Prostate gland (tissue), 2 donors: ENCODE data around the gene RC3H2. TPM values are rescaled to one million over a fixed set of nuclear protein-coding genes. Genes with fewer than 3 reads are reported as not detected.
A peak's percentile ranks its signal among the peaks of the same experiment; 100 is the strongest.
"Not testable (repeated sequence)": the region's sequence is repeated elsewhere in the genome, so short reads cannot be mapped to it uniquely, and the experiment has no call there.

Source experiments
- DNase-seq: peaks from one replicate; pipeline ENCODE4 v3.0.0-alpha.2; 2019; ENCODE audit warnings: low spot score
- H3K27ac ChIP-seq, 2 donors: fragments of 200-600 bp; sonication (generic); 2 replicates each; pipeline ENCODE4 v1.5.1; 2017 to 2019
- H3K27me3 ChIP-seq: fragments of 200-600 bp; sonication (generic); replicated peaks from 2 replicates; pipeline ENCODE4 v1.5.1; 2019; ENCODE audit not compliant: insufficient read depth
- H3K36me3 ChIP-seq, 2 donors: fragments of 200-600 bp; sonication (generic); 1 replicate in 1 of 2; 2 replicates in 1 of 2; pipeline versions ENCODE4 v1.5.1 to v1.8.1; 2017 to 2019
- H3K4me1 ChIP-seq: fragments of 200-600 bp; sonication (generic); replicated peaks from 2 replicates; pipeline ENCODE4 v1.5.1; 2019
- H3K4me3 ChIP-seq, 2 donors: fragments of 200-600 bp; sonication (generic); 2 replicates each; pipeline ENCODE4 v1.5.1; 2017 to 2019
- H3K9me3 ChIP-seq: fragments of 200-600 bp; sonication (generic); 2 replicates; pipeline ENCODE4 v1.5.1; 2017
- CTCF ChIP-seq, 4 experiments: fragments of 200-600 bp in 2 of 4; fragments of 450-650 bp in 2 of 4; sonication (generic) in 2 of 4; IDR thresholded peaks; 1 replicate in 3 of 4; 2 replicates in 1 of 4; pipeline ENCODE4 v1.5.1; 2016 to 2019; ENCODE audit warnings: antibody characterized with exemption in 4 of 4, mild to moderate bottlenecking in 2 of 4, moderate library complexity in 2 of 4
- POLR2A ChIP-seq: fragments of 450-650 bp; IDR thresholded peaks from one replicate; pipeline ENCODE4 v1.6.1; 2016; ENCODE audit warnings: antibody characterized with exemption, mild to moderate bottlenecking
- POLR2AphosphoS5 ChIP-seq: sonication (generic); formaldehyde crosslinking; IDR thresholded peaks from one replicate; pipeline ENCODE4 v1.6.1; 2017; ENCODE audit warnings: antibody characterized with exemption
- WGBS: methylation state at CpG from one replicate; pipeline ENCODE4 v1.1.5; 2018; 5-methylcytosine and 5-hydroxymethylcytosine counted together
- intact Hi-C: fragments of 100-400 bp; cut with DNase I; formaldehyde crosslinking; loops from one replicate; pipeline ENCODE4 v1.14.2; 2022
- total RNA-seq, 2 donors: library from RNA; depleted of rRNA; stranded (reverse); fragments of >200 nt; gene quantifications; one replicate each; pipeline ENCODE4 v1.1.0, GENCODE V29; 2016

The RC3H2 gene
- total RNA-seq, 2 donors from 2014 or later: 25.8 to 47.9 TPM

DNA sequence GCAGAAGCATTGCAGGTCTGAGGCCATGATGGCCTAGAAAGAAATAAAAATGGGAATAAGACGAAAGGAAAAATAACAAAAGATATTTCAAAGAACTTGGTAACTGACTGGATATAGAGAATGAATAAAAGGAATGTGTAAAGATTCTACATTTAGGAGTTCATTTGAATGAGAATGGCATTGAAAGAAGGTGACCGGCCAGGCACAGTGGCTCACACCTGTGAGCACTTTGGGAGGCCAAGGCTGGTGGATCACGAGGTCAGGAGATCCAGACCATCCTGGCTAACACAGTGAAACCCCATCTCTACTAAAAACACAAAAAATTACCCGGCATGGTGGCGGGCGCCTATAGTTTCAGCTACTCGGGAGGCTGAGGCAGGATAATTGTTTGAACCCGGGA, 17.6 kb upstream of the RC3H2 start:
- TF ChIP-seq POLR2AphosphoS5: no peak
- TF ChIP-seq CTCF (IDR thresholded peaks at IDR 0.05): no peak
- no peak for TF ChIP-seq POLR2A
- intact Hi-C loops: no loop called here
- no peak for DNase-seq
- Histone ChIP-seq H3K27ac (no peak overlapping the region), H3K4me1 (no peaks in the 10 kb centered on the region), H3K36me3 (no peaks in the 10 kb centered on the region), H3K9me3 (no peaks in the 10 kb centered on the region), H3K4me3 (no peak overlapping the region), H3K27me3 (no peaks in the 10 kb centered on the region)
- WGBS: 85% methylated on average over 8 of the region's 8 CpGs

- intact Hi-C loops: no loop called here
- TF ChIP-seq CTCF (IDR thresholded peaks at IDR 0.05): no peak
- TF ChIP-seq POLR2A: no peak
- Histone ChIP-seq H3K4me1 (no peaks in the 10 kb centered on the region), H3K27me3 (no peaks in the 10 kb centered on the region), H3K36me3 (no peaks in the 10 kb centered on the region), H3K4me3 (no peak overlapping the region), H3K9me3 (no peaks in the 10 kb centered on the region), H3K27ac (no peak overlapping the region)
- DNase-seq: no peak
- 91% methylated on average over 2 of the region's 2 CpGs for WGBS
Observed at GRCh38 chr9:122918310-122918709, 13.2 kb upstream of the RC3H2 start.

DNA sequence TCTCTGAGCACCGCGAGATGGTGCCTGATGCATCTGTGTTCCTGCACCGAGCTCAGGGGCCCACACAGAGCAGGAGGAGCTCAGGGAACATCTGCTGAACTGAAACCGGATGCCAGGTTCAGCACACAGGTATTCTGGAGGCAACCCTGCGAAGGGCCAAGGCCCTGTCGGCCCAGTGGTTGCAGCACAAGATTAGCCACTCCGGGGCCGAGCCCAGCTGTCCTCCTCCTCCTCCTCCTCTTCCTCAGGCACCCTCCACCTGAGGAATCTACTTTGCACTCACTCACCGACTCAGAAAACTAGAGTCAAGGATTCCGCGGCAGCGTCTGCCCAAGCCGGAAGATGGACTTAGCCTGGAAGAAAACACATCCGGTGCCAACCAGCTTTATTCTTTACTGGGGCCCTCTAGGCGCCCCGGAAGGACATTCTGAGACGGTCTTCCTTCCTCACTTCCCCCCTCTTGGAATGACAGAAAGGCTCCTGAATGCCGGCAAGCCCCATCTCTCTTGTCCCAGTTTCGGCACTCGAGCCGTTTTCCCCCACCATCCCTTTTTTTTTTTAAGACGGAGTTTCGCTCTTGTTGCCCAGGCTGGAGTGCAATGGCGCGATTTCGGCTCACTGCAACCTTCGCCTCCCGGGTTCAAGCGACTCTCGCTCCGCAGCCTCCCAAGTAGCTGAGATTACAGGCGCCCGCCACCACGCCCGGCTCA, 8.0 kb upstream of the RC3H2 start, which contains the start of gene ZBTB6:
TSS of gene ZBTB6 (minus strand) at position 360 of the 710 bp plus-strand sequence. CDS start 1,251 bp downstream, outside the sequence.
- Histone ChIP-seq H3K27me3 (no peaks in the 10 kb centered on the region), H3K9me3 (no peaks in the 10 kb centered on the region), H3K36me3 (no peaks in the 10 kb centered on the region), H3K27ac (peak within 1 kb of the TSS; percentile 68 to 69), H3K4me3 (peak within 1 kb of the TSS; percentile 48 to 62), H3K4me1 (no peaks in the 10 kb centered on the region)
- peak; percentile 70 for DNase-seq
- no peak for TF ChIP-seq CTCF (IDR thresholded peaks at IDR 0.05)
- TF ChIP-seq POLR2A: no peak
- TF ChIP-seq POLR2AphosphoS5: peak; percentile 84
- intact Hi-C loops: no loop called here
- under 1% methylated on average over 35 of the region's 35 CpGs for WGBS

- peak overlapping the region; percentile 68 to 69 for H3K27ac ChIP-seq
- no peaks in the 10 kb centered on the region for H3K4me1 ChIP-seq
- DNase-seq: no peak
- H3K4me3 ChIP-seq: peak overlapping the region; percentile 48 to 62
- H3K36me3 ChIP-seq: no peaks in the 10 kb centered on the region
- intact Hi-C loops: no loop called here
- H3K9me3 ChIP-seq: no peaks in the 10 kb centered on the region
- H3K27me3 ChIP-seq: no peaks in the 10 kb centered on the region
- no peak for TF ChIP-seq CTCF (IDR thresholded peaks at IDR 0.05)
- no peak for TF ChIP-seq POLR2A
- no peak for TF ChIP-seq POLR2AphosphoS5
- WGBS: 4% methylated on average over 9 of the region's 9 CpGs
Observed at GRCh38 chr9:122912671-122912963, 7.5 kb upstream of the RC3H2 start.

- not testable (repeated sequence) for H3K4me1 ChIP-seq, H3K36me3 ChIP-seq, H3K27me3 ChIP-seq, H3K9me3 ChIP-seq, H3K4me3 ChIP-seq, H3K27ac ChIP-seq, DNase-seq
- intact Hi-C loops: loop anchor here (5.0 to 10.0 kb wide), 2 partner anchors 36 to 89 kb away; partner anchors contain the start of gene RABGAP1
- 95% methylated on average over 16 of the region's 16 CpGs for whole genome bisulfite sequencing
Observed at GRCh38 chr9:122906122-122906521, 963 bp upstream of the RC3H2 start.
